ENCODE results near the gene TNS1.
"Not testable (repeated sequence)": the region's sequence is repeated elsewhere in the genome, so short reads cannot be mapped to it uniquely, and the experiment has no call there.

TNS1 gene

DNA sequence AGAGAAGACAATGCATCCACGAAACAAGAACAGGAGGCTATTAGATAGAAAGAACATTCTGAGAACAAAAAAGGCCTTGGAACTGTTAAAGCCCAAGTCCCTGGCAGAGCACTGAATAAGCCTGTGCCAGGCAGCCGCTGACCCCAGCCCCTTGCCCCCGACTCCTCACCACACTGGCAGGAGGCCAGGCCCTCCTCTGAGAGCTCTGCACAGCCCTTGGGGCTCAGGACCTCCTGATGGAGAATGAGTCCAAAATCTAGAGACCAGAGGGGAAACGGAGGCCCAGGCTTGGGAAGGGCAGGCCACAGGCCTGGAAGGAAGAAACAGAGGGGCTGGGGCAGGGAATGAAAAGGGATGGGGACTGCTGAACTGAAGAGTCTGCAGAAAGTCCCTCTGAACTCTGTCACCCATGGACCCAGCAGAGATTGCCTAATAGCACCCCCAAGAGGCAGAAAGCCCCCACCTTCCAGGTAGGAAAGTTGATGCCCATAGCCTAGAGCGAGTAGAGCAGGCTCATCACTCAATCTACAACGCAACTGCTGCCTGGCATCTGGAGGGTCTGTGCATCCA, 18.3 kb upstream of the TNS1 start:
- TF ChIP-seq, protein P1, sequence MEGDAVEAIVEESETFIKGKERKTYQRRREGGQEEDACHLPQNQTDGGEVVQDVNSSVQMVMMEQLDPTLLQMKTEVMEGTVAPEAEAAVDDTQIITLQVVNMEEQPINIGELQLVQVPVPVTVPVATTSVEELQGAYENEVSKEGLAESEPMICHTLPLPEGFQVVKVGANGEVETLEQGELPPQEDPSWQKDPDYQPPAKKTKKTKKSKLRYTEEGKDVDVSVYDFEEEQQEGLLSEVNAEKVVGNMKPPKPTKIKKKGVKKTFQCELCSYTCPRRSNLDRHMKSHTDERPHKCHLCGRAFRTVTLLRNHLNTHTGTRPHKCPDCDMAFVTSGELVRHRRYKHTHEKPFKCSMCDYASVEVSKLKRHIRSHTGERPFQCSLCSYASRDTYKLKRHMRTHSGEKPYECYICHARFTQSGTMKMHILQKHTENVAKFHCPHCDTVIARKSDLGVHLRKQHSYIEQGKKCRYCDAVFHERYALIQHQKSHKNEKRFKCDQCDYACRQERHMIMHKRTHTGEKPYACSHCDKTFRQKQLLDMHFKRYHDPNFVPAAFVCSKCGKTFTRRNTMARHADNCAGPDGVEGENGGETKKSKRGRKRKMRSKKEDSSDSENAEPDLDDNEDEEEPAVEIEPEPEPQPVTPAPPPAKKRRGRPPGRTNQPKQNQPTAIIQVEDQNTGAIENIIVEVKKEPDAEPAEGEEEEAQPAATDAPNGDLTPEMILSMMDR (IDR thresholded peaks at IDR 0.05; ENCODE audit: low read depth, low read length, missing control alignments) = no peak
- DNase-seq (ENCODE audit: low read depth) = no peak
- no peak overlapping the region for H3K4me3 ChIP-seq (ENCODE audit: low read depth, low read length)

DNA sequence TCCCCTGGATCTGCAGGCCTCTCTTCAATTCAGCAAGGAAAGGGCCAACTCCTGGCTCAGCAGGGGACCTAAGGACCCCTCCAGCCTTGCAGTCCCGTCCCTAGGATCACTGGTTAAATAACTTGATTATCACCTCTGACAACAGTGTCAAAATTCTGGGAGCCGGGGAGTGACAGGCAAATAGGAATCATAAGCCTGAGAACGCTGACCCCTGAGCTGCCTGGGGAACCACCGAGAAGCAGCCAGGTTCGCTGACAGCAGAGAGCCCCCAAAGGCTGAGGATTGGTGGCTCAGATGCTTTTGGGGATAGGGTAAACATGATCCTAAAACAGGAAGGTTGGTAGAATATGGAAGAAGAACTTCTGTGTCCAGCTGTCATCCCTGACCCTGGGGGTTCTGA, 17.5 kb upstream of the TNS1 start:
- no peak for DNase-seq (ENCODE audit: low read depth)
- H3K4me3 ChIP-seq (ENCODE audit: low read depth, low read length) = no peak overlapping the region
- TF ChIP-seq, protein P1 (IDR thresholded peaks at IDR 0.05; ENCODE audit: low read depth, low read length, missing control alignments) = no peak

DNA sequence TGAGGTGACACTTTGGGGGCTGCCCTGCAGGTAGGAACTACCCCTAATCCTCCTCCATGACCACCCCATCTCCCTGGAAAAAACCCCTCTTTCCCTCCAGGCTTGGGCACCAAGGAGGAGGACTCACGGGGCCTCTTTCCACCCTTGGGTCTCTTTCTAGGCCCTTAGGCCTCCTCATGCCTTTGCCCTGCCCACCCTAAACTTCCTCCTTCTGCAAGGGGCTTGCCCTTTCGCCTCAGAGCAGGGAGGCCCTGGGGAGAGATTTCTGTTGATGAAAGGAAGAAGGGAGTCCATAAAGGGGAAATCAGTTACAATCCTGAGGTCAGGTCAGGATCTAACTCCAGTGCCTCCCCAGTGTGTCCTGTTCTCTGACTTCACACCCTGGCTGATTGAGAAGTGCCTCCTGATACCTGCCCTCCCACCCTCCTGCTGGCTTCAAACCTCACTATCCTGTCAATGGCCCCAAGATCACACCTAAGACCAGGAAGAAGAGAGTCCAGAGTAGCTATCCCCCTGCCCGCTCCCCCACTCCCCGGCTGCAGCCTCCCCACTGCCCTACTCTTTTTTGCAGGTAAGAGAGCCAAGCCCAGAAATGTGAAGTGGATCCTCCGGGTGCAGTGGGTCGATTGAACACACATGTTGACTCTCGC, 16.7 kb upstream of the TNS1 start:
- H3K4me3 ChIP-seq (ENCODE audit: low read depth, low read length) = no peak overlapping the region
- TF ChIP-seq, protein P1 (IDR thresholded peaks at IDR 0.05; ENCODE audit: low read depth, low read length, missing control alignments) = no peak
- DNase-seq (ENCODE audit: low read depth) = no peak

DNA sequence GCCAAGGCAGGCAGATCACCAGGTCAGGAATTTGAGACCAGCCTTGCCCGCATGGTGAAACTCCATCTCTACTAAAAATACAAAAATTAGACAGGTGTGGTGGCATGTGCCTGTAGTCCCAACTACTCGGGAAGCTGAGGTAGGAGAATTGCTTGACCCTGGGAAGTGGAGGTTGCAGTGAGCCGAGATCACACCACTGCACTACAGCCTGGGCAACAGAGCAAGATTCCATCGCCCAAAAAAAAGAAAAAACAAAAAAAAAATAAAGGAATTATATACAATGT, 16.0 kb upstream of the TNS1 start:
- not testable (repeated sequence) for DNase-seq (ENCODE audit: low read depth); H3K4me3 ChIP-seq (ENCODE audit: low read depth, low read length)

DNA sequence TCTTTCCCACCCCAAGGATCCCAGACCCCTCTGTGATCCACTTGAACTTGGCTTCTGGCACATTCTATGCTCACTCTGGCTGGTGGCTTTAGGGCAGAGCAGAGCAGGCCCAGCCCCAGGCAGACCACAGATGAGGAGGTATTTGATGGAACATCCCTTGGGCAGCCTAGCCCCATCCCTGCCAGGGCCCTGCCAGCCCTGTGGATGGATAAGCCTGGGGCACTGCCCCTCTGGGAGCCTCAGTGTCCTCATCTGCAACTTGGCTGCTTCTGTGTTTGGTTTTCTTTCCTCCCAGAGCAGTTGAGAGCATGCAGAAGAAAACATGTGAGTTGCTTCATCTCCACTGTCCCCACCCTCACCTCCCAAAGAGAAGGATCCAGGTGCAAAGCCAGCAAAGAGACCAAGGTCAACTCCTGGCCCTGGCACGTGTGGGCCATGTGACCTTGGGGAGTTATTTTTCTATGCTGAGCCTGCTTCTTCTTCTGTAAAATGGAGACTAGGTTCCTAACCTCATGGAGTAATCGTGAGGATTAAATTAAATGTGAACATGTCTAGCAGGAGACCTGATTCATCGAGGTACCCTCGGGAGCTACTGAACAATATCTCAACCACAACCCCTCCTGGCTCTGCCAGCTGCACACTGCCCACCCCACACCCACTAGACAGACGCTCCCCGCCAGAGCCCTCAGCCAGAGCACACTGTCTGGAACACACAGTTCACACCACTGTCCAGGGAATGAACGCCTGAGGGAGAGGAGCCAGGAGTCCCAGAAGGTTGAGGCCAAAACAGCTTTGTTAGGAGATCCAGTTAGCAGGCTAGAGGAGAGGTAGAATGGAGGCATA, 14.6 kb upstream of the TNS1 start:
- H3K4me3 ChIP-seq (ENCODE audit: low read depth, low read length) = no peak overlapping the region
- TF ChIP-seq, protein P1 (IDR thresholded peaks at IDR 0.05; ENCODE audit: low read depth, low read length, missing control alignments) = no peak
- no peak for DNase-seq (ENCODE audit: low read depth)

DNA sequence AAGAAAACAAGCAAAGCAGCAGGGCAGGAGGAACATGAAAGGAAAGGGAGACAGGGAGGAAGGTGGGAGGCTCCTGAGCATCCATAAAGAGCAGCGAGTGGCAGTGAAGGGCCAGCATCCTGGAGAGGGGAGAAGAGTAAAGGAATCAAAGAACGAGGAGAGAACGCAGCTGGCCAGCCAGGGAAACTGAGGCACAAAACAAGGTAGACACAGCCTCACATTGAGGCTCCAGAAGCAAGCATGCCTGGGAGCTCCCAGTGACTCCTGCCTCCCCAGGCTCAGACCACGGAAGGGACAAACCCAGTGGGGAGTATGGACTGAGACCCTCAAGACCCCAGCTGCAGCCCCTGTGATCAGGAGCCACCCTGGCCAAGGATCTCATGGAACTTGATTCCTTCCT, 14.0 kb upstream of the TNS1 start:
- TF ChIP-seq, protein P1 (IDR thresholded peaks at IDR 0.05; ENCODE audit: low read depth, low read length, missing control alignments) = no peak
- H3K4me3 ChIP-seq (ENCODE audit: low read depth, low read length) = no peak overlapping the region
- no peak for DNase-seq (ENCODE audit: low read depth)

DNA sequence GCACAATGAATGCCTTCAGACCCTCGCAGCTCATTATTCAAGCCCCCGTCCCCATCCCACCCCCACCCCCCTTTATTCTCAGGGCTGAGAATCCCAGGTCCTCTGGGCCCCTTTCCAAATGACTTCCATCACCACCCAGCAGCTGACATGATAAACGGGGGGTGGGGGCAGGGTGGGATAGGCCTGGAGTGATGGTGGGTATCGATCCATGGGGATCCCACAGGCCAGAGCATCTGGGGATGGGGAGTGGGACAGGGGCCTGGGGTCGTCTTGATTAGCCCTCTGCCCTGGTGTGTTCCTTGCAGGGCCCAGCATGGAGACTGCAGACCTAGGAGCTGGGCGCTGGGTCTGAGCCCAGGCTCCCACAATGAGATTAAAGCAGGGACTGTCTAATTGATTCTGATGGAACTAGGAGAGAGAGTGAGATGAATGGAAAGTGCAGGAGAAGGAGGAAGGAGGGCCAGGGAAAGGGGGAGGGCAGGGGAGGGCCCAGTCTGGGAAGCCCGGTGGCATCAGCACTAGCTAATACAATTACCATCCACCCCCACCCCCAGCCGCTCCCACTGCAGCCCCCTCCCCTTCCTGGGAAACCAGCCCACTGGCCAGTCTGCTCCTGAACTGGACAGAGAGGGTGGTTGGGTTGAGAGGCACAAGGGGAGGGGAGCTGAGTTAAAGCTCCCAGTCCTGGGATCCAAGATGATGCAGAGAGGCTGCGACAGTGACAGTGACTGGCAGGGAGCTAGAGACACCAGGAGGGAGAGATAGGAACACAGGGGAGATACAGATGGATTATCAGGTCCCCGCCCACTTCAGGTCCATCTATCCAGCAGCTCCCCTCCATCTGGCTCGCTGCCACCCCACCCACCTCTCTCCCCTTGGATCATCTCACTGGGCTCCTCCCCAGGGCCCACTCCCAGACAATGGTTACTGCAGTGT, 13.1 kb upstream of the TNS1 start:
- no peak overlapping the region for H3K4me3 ChIP-seq (ENCODE audit: low read depth, low read length)
- TF ChIP-seq, protein P1 (IDR thresholded peaks at IDR 0.05; ENCODE audit: low read depth, low read length, missing control alignments) = no peak
- no peak for DNase-seq (ENCODE audit: low read depth)

Measured in GM12864 (cell line).